Erythroblast (primary cell): Measurements from ENCODE around the gene ADAM10.

Experiments
- DNase-seq, 2 experiments: peaks; one replicate each; lab custom pipeline; 2025; lab: John Stamatoyannopoulos, UW
- GATA1 ChIP-seq: IDR thresholded peaks from 2 replicates; pipeline ENCODE4 v1.6.1; 2011; ENCODE audit warnings: low read depth, mild to moderate bottlenecking, control low read depth, low read length, moderate library complexity
- POLR2A ChIP-seq: IDR thresholded peaks from 2 replicates; pipeline ENCODE4 v1.6.1; 2011; ENCODE audit warnings: mild to moderate bottlenecking, low read length

The ADAM10 gene

DNA sequence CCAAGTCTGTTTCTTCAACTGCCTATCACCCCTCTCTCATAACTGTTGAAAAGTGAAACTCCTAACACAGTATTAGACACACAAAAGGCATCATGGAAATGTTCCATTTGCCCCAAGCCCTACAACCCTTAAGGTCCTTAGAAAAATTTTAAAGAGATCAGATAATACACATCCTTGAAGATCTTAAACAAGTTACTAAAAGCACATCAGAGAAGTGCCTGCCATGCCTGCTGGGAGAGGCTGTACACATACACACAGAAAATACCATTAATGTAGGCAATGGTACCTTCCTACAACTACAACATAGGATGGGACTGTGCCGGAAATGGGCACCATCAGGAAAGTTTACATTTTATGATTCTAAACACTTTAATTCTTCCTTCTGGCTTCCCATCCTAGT lies 3.3 kb downstream of the ADAM10 start:
- no peak for DNase-seq
- TF ChIP-seq POLR2A (no peak), GATA1 (no peak)

DNA sequence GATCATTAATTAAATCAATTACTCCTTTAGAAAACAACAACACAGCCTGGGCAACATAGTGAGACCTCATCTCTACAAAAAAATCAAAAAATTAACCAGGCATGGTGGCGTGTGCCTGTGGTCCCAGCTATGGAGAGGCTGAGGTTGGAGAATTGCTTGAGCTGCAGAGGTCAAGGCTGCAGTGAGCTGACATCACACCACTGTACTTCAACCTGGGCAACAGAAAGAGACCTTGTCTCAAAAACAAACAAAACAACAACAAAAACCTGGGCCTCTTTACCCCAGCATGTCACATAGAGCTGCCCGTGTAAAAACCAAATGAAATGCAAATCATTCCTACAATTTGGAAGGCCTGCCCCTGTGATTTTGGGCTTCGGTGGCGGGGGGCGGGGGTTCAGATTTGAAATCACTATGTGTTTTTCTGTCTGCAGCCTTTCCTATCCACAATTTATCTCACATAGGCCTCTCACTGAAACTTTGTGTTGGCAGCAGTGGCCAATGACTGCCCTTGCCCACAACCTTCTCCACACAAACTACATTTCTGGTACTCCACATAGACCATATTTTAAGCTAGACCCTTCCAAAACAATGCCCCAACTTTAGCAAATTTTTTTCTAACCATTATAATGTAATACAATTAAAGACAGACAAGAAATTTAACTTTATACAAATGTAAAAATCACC lies 6.5 kb downstream of the ADAM10 start:
- TF ChIP-seq GATA1 (no peak), POLR2A (no peak)
- DNase-seq, result no peak

DNA sequence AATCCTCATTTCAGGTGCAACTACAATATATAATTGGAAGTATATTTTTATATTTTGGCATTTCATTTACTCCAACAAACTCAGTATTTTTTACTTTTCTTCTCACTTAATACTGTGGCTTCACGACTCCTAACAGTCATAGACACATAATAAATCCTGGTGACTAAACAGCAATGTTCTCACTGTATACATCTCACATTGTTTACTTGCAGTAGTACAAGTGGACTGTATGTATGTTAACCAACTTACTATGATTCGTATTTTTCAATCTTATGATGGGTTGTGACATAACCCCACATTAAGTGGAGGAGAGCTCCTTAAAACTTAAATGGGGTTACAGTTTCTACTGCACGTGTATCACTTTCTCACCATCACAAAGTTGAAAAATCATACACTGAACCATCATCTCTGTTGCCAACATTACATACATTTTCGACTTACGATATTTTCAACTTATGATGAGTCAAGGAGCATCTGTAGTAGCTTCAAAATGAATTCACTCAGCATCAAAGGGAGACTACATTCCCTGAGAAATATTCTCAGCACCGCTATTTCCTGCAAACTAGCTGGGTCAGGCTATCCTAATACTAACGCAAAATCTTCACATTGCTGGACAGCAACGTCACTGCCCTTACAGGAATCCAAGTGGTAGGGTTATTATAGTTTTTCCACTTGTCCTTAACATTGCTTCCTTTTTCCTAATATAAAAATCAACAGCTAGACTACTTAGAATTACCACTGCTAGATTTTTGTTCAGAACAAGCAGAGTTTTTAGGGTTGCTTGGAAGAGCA lies 7.3 kb downstream of the ADAM10 start:
- no peak for DNase-seq
- TF ChIP-seq POLR2A (no peak), GATA1 (no peak)

DNA sequence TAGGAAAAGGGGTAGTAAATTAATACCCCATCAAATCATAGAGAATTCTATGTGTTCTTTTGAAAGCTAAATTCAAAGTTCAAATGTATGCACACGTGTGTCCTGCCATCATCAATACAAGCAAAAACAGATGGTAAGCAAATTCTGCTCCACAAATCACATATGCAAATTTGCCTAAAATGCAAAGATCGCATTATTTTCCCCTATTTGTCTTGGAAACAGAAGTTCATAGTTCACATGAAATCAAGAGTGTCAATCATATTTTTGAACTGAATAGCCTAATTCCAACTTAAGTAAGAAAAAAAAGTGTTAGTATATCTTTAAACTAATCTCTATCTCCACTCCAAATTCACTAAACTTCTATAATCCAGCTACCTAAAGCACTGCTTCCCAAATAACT lies 8.5 kb downstream of the ADAM10 start:
- no peak for DNase-seq
- TF ChIP-seq GATA1, result no peak
- no peak for TF ChIP-seq POLR2A

DNA sequence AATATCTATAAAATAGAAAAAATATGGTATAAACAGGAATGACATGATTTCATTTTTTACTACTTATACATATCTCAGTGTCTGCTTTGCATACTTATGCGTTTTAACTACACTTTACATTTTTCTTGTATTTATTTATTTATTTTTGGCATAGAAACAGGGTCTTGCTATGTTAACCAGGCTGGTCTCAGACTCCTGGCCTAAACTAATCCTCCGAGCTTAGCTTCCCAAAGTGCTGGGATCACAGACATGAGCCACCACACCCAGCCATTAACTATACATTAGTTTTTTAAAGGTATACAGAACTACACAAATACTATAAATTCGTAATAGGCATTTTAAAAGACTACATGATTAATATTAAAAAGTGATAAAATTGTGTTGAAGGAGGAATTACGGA lies 9.1 kb downstream of the ADAM10 start:
- no peak for TF ChIP-seq GATA1
- no peak for TF ChIP-seq POLR2A

DNA sequence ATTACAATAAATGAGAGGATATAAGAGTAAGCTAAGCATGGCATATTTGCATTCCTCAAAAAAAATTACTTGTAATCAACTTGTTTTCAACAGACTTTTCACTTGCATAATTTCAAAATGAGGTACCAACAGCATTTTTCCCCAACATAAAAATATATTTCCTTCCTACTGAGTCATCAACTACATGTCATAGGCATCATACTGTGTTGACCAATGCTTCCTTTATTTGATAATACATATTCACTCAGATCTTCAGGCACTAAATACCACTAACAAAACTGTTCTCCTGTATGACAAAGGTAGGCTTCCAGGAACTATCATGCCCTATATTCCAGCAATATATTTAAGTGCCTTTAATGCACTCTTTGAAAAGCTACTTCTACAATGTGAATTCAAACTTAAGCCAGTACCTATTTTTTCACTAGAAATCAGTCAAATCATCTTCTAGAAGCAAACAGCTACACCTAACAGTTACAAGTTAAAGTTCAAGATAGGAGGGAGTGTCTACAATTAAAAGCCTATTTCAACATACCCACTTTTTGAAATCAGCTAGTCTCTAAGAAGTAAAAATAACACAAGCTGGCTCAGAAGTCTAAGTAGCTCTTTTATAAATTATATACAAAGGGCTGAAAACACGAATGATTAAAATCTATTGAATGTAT lies 11.3 kb downstream of the ADAM10 start:
- TF ChIP-seq GATA1 (no peak), POLR2A (no peak)
- peak in 1 of 2 experiments; percentile 33 for DNase-seq

More for the DNA sequence above, 9.1 kb downstream of the ADAM10 start:
- no peak for DNase-seq

DNA sequence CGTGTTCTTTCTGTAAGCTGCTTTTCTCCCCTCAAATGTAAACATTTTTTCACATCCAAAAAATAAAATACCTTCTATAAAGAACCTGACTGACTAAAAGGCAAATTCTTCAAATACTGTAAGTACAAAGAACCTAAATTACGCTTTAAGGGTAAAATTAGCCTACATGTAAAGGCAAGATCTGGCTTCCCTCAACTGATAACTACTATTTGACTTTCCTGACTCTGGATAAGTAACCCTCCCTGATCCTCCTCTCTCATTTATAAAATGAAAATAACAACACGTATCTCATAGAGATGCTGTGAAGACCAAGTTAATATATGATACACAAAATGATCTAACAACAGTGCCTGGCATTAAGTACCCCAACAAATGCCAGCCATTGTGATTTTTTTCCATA lies 12.2 kb downstream of the ADAM10 start:
- TF ChIP-seq GATA1 (no peak), POLR2A (no peak)
- DNase-seq, result no peak

DNA sequence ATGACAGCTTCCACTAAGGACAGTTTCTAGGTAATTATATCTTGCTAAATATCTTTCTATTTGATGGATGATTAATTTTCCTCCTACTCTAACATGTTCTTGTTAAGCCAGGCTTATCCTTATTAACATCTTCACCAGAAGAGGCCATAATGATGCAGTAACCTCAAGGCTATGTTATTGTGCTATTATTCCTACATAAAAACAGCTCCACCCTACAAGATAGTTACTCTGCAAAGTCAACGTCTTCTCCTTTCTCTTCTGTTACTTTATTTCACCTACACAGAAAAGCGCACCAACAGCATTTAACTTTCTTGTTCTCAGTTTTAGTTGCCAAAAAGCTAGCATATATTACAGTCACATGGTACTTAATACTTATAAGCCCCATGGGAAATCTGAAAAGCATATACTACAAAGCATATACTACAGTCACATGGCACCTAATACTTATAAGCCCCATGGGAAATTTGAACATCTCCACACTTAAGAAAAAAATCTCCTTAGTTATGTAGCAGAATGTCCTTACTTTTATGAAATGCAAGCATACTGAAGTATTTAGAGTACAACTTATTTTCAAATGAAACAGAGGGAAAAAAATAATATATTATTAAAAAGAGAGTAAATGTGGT lies 13.4 kb downstream of the ADAM10 start:
- TF ChIP-seq POLR2A, result no peak
- TF ChIP-seq GATA1, result no peak
- DNase-seq, result no peak

DNA sequence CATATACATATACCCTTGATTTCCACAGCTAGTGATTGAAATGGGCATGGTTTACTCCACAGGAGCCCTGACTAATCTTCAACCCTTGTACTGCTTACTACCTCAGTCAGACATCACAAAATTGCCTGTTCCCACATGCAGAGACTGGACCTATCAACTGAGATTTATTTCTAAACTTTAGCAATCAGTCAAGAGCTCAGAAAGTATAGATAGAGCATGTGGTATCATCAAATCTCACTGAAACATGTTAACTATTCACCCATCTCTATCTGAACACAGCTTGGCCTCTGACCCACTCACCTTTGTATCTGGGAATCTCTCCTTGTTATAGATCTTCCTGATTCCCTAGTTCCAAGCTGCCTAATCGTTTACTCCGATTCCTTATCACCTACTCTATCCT lies 14.6 kb downstream of the ADAM10 start:
- no peak for DNase-seq
- TF ChIP-seq POLR2A (no peak), GATA1 (no peak)

DNA sequence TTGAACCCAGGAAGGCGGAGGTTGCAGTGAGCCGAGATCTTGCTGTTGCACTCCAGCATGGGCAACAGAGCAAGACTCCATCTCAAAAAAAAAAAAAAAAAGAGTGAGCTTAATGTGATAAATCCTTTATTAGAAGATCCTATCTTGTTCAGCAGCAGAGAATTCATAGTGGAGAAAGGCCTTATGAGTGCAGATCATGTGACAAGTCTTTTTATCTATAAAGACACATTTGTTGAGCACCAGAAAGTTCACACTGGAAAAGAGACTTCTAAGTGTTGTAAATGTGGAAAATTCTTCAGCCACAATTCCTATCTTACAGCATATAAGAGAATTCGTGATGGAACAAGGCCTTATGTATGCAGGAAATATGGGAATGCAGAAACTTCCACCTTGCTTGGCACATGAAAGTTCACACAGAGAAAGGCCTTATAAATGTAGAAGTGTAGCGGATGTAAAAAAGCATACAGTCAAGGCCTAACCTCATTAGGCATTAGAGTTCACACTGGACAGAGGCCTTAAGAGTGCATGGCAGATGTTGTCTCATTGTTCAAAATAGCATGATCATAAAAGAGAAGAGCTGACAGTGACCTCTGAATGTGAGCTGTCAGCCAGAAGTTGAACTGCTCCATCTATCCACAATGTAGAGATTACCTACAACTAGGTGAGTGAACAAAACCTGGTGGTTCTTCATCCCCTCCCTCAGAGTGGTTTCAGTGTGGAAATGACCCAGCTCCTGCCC lies 16.7 kb downstream of the ADAM10 start:
- TF ChIP-seq POLR2A (no peak), GATA1 (no peak)
- DNase-seq, result peak; percentile 30 to 64

DNA sequence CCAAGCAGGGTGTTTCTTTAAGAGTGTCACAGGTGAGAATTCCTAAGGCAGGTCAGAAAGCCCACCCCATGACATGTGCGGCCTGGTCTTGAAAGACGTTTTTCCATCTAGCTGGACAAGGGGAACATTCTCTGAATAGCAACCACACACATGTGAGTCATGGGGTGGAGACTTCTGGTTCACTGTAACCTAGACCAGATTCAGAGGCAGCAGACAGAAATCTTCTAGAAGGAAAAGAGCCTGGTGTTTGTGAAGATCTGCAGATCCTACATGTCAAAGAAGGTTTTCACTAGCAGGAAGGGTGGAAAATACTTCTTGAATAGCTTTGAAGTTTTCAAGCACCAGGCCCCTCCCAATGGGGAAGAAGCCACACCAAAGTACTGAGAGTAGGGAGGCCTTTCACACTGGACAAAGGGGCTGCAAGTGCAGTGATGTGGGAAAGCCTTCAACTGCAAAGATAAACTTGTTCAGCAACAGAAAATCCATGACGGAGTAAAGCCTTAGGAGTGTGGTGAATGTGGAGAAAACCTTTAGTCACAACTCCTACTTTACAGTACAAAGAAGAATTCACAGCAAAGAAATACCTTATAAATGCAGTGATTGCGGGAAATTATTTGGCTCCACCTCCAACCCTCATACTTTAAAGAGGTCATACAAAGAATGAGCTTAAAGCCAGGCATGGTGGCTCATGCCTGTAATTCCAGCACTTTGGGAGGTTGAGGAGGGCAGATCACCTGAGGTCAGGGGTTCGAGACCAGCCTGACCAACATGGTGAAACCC lies 17.6 kb downstream of the ADAM10 start:
- TF ChIP-seq POLR2A, result no peak
- no peak for TF ChIP-seq GATA1
- peak in 1 of 2 experiments; percentile 31 for DNase-seq

DNA sequence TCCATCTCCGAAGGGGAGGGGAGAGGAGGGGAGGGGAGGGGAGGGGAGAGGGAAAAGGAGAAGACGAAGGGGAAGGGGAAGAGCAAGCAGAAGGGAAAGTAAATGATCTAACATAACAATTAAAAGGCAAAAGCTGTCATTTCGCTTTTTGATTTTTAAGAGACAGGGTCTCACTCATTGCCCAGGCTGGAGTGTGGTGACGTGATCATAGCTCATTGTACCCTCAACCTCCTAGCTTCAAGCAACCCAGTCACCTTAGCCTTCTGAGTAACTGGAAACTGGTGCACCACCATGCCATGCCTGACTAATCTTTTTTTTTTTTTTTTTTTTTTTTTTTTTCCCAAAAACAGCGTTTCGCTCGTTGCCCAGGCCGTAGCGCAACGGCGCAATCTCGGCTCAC lies 22.6 kb downstream of the ADAM10 start:
- TF ChIP-seq GATA1 (no peak), POLR2A (no peak)
- no peak for DNase-seq

DNA sequence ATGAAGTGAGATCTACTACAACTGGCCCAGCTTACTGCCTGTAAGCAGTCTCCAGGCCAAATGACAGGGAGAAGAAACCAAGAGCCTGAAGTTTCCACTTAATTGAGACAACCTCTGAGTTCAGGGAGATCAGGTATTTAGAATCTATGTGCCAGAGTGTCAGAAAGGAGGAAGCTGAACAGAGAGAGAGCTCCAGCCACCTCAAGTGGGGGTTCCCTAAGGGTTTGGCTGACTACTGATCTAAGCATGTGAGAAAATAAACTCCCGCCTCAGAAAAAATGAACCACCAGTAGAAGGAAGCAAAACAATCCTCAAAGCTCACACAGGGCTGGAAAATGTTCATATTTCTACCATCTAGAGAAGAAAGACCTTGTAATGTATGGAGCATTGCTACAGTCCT lies 25.0 kb downstream of the ADAM10 start:
- no peak for DNase-seq
- TF ChIP-seq GATA1 (no peak), POLR2A (no peak)
